Pulmonary artery endothelial cell (primary cell): ENCODE measurements around the gene PTPRN2. TPM values are rescaled to one million over a fixed set of nuclear protein-coding genes. Genes with fewer than 3 reads are reported as not detected.

Source experiments
- DNase-seq: peaks from one replicate; pipeline ENCODE4 v3.0.0-alpha.2; 2011; ENCODE audit warnings: low read depth, low spot score
- total RNA-seq: library from RNA; depleted of rRNA; stranded (reverse); fragments of >200 nt; gene quantifications from 2 replicates; pipeline ENCODE4 v1.2.3, GENCODE V29; 2014

PTPRN2 gene
- total RNA-seq, 1 donor from 2014 or later: 0.53 TPM

GRCh38 chr7:158602905-158603772 is 15.5 kb upstream of the PTPRN2 start:
- no peak for DNase-seq

DNA sequence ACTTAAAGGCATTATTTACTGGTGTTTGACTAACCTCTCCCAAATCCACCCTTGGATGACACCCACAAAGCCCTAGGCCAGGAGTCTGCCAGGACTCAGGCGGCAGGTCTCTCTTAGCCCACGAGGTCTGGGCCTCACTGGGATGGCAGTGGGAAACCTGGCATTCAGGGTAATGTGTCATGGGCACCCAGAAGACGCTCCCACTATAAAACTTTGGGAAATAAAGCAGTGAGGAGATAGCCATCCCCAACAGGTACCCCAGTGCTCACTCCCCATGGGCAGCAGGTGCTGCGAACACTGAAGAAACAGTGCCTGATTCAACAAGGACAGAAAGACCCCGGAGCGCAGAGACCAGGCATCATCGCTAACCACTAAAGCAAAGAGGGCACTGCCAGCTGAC is 14.4 kb upstream of the PTPRN2 start:
- DNase-seq: no peak

DNA sequence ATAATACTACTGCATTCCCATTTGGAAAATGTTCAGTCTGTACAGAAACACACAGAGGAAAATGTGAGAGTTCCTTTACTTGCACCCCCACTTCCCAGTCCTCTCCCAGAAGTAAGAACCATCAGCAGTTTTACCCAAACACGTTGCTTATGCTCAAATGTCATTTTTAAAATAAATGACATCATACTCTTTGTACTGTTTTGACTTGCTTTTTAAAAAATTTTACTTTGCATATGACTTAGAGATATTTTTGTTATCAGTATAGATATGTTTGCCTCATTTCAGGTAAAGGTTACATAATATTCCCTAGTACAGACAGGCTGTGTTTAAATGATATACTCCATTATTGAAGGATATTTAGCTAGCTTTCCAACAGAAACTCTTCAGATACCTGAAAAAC is 13.5 kb upstream of the PTPRN2 start:
- no peak for DNase-seq

DNA sequence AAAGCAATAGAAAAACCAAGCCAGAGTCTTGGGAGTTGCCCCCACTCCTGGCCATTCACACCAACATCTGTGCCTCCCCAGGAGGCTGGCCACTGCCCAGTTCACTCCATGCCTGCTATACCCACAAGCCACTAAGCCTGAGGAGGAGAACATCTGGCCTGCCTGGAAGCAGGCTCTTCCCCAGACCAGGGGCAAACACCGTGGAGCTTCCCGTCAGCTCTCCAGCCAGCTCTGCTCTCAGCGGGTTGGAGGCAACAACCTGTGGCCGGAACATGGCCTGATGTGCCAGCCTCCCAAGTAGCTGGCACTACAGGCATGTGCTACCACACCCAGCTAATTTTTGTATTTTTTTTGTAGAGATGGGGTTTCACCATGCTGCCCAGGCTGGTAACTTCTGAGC is 9.1 kb upstream of the PTPRN2 start:
- no peak for DNase-seq

DNA sequence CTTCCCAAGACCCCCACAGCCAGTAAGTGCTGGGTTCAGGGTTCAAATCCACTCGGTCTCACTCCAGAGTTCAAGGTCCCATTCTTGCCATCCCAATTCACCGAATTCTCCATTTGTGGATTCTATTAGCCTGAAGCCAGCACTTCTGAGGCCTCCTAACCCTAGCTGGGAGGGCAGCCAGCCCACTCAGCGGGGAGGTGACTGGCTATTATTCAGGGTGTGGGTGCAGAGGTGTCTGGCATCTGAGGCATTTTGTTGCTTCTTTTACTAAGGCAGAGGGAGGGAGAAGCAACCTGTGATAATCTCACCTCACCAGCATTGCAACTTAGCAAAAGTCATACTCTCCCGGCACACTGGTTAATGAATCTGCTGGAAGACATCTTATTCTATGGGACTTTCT is 8.7 kb upstream of the PTPRN2 start:
- no peak for DNase-seq

DNA sequence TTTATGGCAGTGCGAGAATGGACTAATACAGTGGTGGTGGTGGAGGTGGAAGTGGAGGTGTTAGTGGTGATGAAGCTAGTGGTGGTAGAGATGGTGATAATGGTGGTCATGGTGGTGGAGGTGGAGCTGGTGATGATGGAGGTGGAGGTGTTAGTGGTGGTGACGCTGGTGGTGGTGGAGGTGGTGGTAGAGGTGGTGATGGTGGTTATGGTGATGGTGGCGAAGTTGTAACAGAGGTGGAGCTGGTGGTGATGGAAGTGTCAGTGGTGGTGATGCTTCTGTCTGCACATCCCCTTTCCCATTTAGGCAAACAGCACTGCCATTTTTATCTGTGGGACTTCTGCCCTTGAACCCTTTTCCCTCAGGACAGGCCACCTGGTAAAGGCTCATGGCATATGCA is 7.4 kb upstream of the PTPRN2 start:
- peak; percentile 66 for DNase-seq

- no peak for DNase-seq
Measured at GRCh38 chr7:158592541-158592940, 4.9 kb upstream of the PTPRN2 start.

- DNase-seq: no peak
Measured at GRCh38 chr7:158591944-158592343, 4.3 kb upstream of the PTPRN2 start.

DNA sequence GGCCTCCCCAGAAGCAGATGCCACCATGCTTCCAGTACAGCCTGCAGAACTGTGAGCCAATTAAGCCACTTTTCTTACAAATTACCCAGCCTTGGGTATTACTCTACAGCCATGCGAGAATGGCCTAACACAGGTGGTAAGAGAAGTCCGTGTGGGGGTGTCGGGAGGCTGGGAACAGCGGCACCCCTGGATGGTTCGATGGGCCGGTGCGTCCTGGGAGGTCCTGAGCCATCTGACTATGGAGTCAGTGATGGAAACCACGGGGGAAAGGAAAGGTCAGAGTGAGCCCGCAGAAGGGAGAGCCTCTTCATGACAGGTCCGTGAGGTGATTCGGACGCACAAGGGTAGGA is 2.5 kb upstream of the PTPRN2 start:
- DNase-seq: no peak

DNA sequence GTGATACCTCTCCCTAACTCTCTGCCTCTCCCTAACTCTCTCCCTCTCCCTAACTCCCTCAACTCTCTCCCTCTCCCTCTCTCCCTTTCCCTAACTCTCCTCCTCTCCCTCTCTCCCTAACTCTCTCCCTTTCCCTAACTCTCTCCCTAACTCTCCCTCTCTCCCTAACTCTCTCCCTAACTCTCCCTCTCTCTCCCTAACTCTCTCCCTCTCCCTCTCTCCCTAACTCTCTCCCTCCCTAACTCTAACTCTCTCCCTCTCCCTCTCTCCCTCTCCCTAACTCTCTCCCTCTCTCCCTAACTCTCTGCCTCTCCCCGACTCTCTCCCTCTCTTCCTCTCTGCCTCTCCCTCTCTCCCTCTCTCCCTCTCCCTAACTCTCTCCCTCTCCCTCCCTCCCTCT is 2.0 kb upstream of the PTPRN2 start:
- DNase-seq: no peak

- DNase-seq: no peak
Measured at GRCh38 chr7:158588878-158589442, 1.3 kb upstream of the PTPRN2 start.

- DNase-seq: no peak
Measured at GRCh38 chr7:158588085-158588877, 658 bp upstream of the PTPRN2 start.

GRCh38 chr7:158586499-158587161 is 993 bp downstream of the PTPRN2 start:
- no peak for DNase-seq

DNA sequence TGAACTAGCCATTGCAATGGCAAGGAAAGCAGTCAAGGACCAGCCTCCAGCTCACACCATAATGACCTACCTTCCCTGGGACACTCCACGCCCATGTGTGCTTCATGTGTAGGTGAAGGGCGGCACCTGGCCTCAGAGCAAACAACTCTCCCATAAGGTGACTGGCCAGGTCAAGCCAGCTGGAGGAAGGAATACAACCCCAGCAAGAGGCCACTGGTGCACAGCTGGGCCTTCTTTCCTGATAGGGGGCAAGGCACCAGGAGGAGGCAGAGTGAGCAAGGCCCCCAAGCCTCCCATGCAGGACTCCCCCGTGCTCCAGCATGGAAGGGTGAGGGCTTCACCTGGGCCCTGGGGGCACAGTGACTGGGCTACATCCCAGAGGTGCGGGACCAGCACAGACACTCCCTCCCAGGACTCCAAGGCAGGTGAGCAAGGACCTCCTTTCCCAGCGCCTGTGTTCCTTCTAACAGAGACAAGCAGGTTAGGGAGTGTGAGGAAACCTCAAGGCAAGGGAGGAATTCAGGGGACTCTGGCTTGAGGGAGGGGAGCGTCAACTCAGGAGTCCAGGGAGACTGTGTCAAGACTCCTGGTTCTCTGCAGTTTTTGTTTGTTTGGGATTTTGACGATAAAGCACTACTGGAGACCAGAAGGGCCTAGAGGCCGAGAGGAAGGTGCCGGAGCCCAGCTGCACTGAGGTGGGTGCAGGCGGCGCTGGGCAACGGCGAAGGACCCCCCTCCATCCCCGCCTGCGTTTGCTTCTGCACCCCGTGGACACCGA is 1.7 kb downstream of the PTPRN2 start:
- no peak for DNase-seq

DNA sequence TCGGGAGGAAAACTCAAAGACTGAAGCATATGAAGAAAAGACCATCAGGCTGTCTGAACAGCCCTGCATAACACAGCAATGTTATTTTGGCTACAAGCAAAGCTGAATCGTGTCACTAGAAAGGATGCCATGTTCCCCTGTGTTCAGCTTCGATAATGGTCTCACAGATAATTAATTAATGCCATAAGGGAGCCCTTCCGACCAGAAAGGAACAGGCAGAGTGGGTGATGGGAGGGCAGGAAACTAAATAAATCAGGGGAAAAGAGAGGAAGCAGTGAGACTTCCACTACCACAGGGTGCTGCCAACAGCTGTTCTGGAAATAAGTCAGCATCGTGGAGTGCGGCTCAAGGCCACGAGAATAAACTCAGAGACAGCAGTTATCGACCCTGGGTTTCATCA is 3.2 kb downstream of the PTPRN2 start:
- DNase-seq: no peak

- no peak for DNase-seq
Measured at GRCh38 chr7:158583810-158584209, 3.8 kb downstream of the PTPRN2 start.

- DNase-seq: no peak
Measured at GRCh38 chr7:158583143-158583542, 4.5 kb downstream of the PTPRN2 start.

DNA sequence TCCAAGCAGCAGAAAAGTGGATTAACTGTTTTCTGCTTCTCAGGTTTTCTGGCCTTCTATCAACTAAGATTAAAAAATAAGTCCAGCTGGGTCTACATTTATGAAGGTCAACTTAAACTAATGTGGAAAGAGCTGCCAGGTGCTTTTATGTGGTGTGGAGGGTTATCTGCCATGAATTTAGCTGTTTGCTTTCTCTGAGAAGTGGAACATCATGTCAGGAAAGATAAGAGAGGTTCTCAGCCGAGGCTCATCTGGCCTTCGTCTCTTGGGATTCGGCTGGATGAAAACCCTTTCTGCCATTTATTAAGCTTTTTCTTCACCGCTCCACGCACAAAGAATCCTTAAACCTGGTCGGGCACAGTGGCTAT is 5.5 kb downstream of the PTPRN2 start:
- DNase-seq: no peak

GRCh38 chr7:158581440-158582088 is 6.1 kb downstream of the PTPRN2 start:
- DNase-seq: no peak
